Stimulated activated CD8-positive, alpha-beta memory T cell treated with anti-CD3 and anti-CD28 coated beads, Interleukin-7, amount 100 ng/mL, for 4 hours (primary cell): Measurements from ENCODE around the gene HELZ2.

ENCODE experiments used
- DNase-seq, 2 donors: peaks; one replicate each; pipeline ENCODE4 v3.0.0-alpha.2; 2020; ENCODE audit warnings: low read depth in 2 of 2

The HELZ2 gene

DNA sequence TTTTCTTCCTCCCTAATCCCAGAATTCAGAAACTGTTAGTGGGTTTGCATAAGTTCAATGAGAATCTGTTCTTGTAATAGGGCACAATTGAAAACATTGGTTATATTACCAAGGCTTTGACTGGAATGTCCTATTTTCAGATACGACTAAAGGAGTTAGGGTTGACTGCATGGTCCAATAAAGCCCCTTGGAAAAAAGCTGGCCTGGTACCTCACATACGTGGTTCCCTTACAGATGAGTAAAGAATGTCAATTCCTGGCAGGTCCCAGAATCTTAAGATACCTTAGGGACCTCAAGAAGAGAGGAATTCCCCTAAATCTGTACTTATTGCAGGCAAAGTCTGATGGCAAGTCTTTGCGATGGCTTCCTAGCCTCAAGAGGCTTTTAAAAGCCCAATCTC is 48.9 kb downstream of the HELZ2 start:
- no peak for DNase-seq
